HepG2 (cell line): ENCODE results near the gene HNF1B. TPM values are rescaled to one million over a fixed set of nuclear protein-coding genes. Genes with fewer than 3 reads are reported as not detected.

Experiments
- GABPB1 ChIP-seq: IDR thresholded peaks from 2 replicates; pipeline ENCODE4 v1.6.1; 2016; ENCODE audit warnings: mild to moderate bottlenecking, missing genetic modification reagents, moderate library complexity, missing compliant biosample characterization
- HDAC6 ChIP-seq: fragments of 200-600 bp; sonication (generic); IDR thresholded peaks from 2 replicates; pipeline ENCODE4 v1.7.0; 2017; ENCODE audit warnings: mild to moderate bottlenecking, antibody characterized with exemption, low read length, low read depth
- HIVEP1 ChIP-seq: sonication (generic); formaldehyde crosslinking; IDR thresholded peaks from 2 replicates; pipeline ENCODE4 v1.4.0; 2020; ENCODE audit warnings: mild to moderate bottlenecking, missing genetic modification reagents
- HNRNPL ChIP-seq: fragments of 200-400 bp; formaldehyde crosslinking; IDR thresholded peaks from 2 replicates; pipeline ENCODE4 v1.6.1; 2017; ENCODE audit warnings: mild to moderate bottlenecking, low read depth, low read length
- HOXA5 ChIP-seq: sonication (generic); formaldehyde crosslinking; IDR thresholded peaks from 2 replicates; pipeline ENCODE4 v1.4.0; 2020; ENCODE audit warnings: missing genetic modification reagents
- KAT7 ChIP-seq: IDR thresholded peaks from 2 replicates; pipeline ENCODE4 v1.6.1; 2018; ENCODE audit warnings: borderline replicate concordance, missing compliant biosample characterization
- MEIS1 ChIP-seq: sonication (generic); formaldehyde crosslinking; IDR thresholded peaks from 2 replicates; pipeline ENCODE4 v1.9.0; 2021; ENCODE audit warnings: mild to moderate bottlenecking, missing genetic modification reagents, moderate library complexity, borderline replicate concordance
- PHF21A ChIP-seq: sonication (generic); formaldehyde crosslinking; IDR thresholded peaks from 2 replicates; pipeline ENCODE4 v1.5.0; 2020; ENCODE audit warnings: mild to moderate bottlenecking, missing genetic modification reagents
- STAG1 ChIP-seq: sonication (generic); formaldehyde crosslinking; IDR thresholded peaks from 2 replicates; pipeline ENCODE4 v1.4.0; 2020; ENCODE audit warnings: missing genetic modification reagents
- XBP1 ChIP-seq: sonication (generic); formaldehyde crosslinking; IDR thresholded peaks from 2 replicates; pipeline ENCODE4 v1.5.0; 2020; ENCODE audit warnings: missing genetic modification reagents
- ZNF350 ChIP-seq: sonication (generic); formaldehyde crosslinking; IDR thresholded peaks from 2 replicates; pipeline ENCODE4 v1.4.0; 2020; ENCODE audit warnings: mild to moderate bottlenecking, low read depth, missing genetic modification reagents, borderline replicate concordance
- ZNF570 ChIP-seq: sonication (generic); formaldehyde crosslinking; IDR thresholded peaks from 2 replicates; pipeline ENCODE4 v1.4.0; 2020; ENCODE audit warnings: mild to moderate bottlenecking, missing genetic modification reagents, borderline replicate concordance
- ZNF614 ChIP-seq: IDR thresholded peaks from 2 replicates; pipeline ENCODE4 v1.6.1; 2018; ENCODE audit warnings: missing biosample characterization, missing genetic modification reagents, inconsistent platforms, borderline replicate concordance
- ZNF792 ChIP-seq: IDR thresholded peaks from 2 replicates; pipeline ENCODE4 v1.6.1; 2016
- ZSCAN9 ChIP-seq: IDR thresholded peaks from 2 replicates; pipeline ENCODE4 v1.6.1; 2016; ENCODE audit warnings: borderline replicate concordance
- polyA plus RNA-seq, 8 experiments: library from polyadenylated mRNA; depleted of rRNA in 3 of 8; stranded (reverse) in 7 of 8; unstranded in 1 of 8; fragments of >200 nt; fragmentation: Illumina TruSeq in 4 of 8; extraction: Trizol in 4 of 8; gene quantifications; 2 replicates each; pipeline versions ENCODE4 v1.2.1 to v1.2.3, GENCODE V29; 2011 to 2016; ENCODE audit warnings: low read depth in 4 of 8, missing spikeins in 1 of 8, mixed read lengths in 1 of 8; ENCODE audit not compliant: insufficient read depth in 1 of 8
- total RNA-seq, 5 experiments: library from RNA; depleted of rRNA; stranded (reverse); fragments of >200 nt; fragmentation: Illumina TruSeq; extraction: Trizol; gene quantifications; 2 replicates each; pipeline ENCODE4 v1.2.3, GENCODE V29; 2016; ENCODE audit warnings: low read depth in 1 of 5
- TF ChIP-seq, protein P1 (sequence below): sonication (generic); formaldehyde crosslinking; conservative IDR thresholded peaks from 2 replicates; pipeline ENCODE4 v1.8.0; 2022; ENCODE audit warnings: low read depth, missing genetic modification reagents
- TF ChIP-seq, protein P2 (sequence below): sonication (generic); formaldehyde crosslinking; IDR thresholded peaks from 2 replicates; pipeline ENCODE4 v1.9.0; 2021; ENCODE audit warnings: missing genetic modification reagents, borderline replicate concordance
- TF ChIP-seq, protein P3 (sequence below): sonication (generic); formaldehyde crosslinking; IDR thresholded peaks from 2 replicates; pipeline ENCODE4 v1.5.0; 2020; ENCODE audit warnings: mild to moderate bottlenecking, missing genetic modification reagents, moderate library complexity
- TF ChIP-seq, protein P4 (sequence below): sonication (generic); formaldehyde crosslinking; IDR thresholded peaks from 2 replicates; pipeline ENCODE4 v1.5.1; 2020; ENCODE audit warnings: mild to moderate bottlenecking, missing genetic modification reagents, moderate library complexity
- TF ChIP-seq, protein P5 (sequence below): sonication (generic); formaldehyde crosslinking; IDR thresholded peaks from 2 replicates; pipeline ENCODE4 v1.4.0; 2020; ENCODE audit warnings: missing genetic modification reagents

HNF1B gene
- total and polyA plus RNA-seq, 2 of the 13 experiments (the other 11 are each of a cell fraction or from before 2014, with no cell fraction given) = 1.9 to 5.3 TPM

DNA sequence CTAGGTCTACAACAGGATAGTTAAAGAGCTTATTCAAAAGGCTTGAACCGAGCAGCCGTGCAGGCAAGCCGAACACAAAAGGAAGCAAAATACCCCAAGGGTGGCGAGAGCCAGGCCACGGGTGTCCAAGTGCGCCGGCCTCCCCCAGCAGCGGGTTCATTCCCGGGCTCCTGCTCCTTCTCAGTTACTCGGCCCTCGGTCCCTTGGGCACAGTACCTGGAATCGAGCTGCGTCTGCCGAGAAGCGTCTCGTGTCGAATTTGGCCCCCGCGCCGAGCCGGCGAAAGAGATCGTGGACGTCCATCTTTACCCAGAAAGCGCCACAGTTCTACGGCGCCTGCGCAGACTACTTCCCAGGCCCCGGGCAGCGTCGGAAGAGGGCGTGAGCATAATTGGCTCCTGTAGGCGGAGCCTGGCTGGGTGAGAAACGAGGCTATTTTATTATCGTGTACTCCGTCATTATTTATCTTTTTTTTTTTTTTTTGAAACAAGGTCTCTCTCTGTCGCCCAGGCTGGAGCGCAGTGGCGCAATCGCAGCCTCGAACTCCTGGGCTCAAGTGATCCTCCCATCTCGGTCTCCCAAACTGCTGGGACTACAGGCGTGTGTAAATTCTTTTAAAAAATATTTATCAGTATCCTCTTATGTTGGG lies 101.6 kb downstream of the HNF1B start, which contains the start of gene DDX52 (continued):
- TF ChIP-seq, protein P1, sequence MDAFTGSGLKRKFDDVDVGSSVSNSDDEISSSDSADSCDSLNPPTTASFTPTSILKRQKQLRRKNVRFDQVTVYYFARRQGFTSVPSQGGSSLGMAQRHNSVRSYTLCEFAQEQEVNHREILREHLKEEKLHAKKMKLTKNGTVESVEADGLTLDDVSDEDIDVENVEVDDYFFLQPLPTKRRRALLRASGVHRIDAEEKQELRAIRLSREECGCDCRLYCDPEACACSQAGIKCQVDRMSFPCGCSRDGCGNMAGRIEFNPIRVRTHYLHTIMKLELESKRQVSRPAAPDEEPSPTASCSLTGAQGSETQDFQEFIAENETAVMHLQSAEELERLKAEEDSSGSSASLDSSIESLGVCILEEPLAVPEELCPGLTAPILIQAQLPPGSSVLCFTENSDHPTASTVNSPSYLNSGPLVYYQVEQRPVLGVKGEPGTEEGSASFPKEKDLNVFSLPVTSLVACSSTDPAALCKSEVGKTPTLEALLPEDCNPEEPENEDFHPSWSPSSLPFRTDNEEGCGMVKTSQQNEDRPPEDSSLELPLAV = no peak
- peak; percentile 77 for TF ChIP-seq ZNF792
- peak; percentile 41; the same call in 1 of the 2 replicates for TF ChIP-seq ZNF350 (CRISPR knock-in tag)
- no peak for TF ChIP-seq HDAC6
- 0 out of 2 replicates have a peak, but pooled peaks have one; percentile 9 for TF ChIP-seq STAG1 (CRISPR knock-in tag)
- peak; percentile 56 for TF ChIP-seq PHF21A (CRISPR knock-in tag)
- TF ChIP-seq HOXA5 (CRISPR knock-in tag) = 0 out of 2 replicates have a peak, but pooled peaks have one; percentile 27
- TF ChIP-seq, protein P2, sequence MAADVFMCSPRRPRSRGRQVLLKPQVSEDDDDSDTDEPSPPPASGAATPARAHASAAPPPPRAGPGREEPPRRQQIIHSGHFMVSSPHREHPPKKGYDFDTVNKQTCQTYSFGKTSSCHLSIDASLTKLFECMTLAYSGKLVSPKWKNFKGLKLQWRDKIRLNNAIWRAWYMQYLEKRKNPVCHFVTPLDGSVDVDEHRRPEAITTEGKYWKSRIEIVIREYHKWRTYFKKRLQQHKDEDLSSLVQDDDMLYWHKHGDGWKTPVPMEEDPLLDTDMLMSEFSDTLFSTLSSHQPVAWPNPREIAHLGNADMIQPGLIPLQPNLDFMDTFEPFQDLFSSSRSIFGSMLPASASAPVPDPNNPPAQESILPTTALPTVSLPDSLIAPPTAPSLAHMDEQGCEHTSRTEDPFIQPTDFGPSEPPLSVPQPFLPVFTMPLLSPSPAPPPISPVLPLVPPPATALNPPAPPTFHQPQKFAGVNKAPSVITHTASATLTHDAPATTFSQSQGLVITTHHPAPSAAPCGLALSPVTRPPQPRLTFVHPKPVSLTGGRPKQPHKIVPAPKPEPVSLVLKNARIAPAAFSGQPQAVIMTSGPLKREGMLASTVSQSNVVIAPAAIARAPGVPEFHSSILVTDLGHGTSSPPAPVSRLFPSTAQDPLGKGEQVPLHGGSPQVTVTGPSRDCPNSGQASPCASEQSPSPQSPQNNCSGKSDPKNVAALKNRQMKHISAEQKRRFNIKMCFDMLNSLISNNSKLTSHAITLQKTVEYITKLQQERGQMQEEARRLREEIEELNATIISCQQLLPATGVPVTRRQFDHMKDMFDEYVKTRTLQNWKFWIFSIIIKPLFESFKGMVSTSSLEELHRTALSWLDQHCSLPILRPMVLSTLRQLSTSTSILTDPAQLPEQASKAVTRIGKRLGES (CRISPR knock-in tag) = no peak
- TF ChIP-seq, protein P3, sequence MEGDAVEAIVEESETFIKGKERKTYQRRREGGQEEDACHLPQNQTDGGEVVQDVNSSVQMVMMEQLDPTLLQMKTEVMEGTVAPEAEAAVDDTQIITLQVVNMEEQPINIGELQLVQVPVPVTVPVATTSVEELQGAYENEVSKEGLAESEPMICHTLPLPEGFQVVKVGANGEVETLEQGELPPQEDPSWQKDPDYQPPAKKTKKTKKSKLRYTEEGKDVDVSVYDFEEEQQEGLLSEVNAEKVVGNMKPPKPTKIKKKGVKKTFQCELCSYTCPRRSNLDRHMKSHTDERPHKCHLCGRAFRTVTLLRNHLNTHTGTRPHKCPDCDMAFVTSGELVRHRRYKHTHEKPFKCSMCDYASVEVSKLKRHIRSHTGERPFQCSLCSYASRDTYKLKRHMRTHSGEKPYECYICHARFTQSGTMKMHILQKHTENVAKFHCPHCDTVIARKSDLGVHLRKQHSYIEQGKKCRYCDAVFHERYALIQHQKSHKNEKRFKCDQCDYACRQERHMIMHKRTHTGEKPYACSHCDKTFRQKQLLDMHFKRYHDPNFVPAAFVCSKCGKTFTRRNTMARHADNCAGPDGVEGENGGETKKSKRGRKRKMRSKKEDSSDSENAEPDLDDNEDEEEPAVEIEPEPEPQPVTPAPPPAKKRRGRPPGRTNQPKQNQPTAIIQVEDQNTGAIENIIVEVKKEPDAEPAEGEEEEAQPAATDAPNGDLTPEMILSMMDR = peak; percentile 45
- no peak for TF ChIP-seq ZNF570
- peak; percentile 42; the same call in 1 of the 2 replicates for TF ChIP-seq ZNF614 (CRISPR knock-in tag)
- no peak for TF ChIP-seq XBP1 (CRISPR knock-in tag)
- TF ChIP-seq ZSCAN9 (CRISPR knock-in tag) = no peak
- peak; percentile 52; the same call in 1 of the 2 replicates for TF ChIP-seq GABPB1 (CRISPR knock-in tag)
- TF ChIP-seq HIVEP1 = peak; percentile 75
- no peak for TF ChIP-seq MEIS1 (CRISPR knock-in tag)
- TF ChIP-seq HNRNPL = 0 out of 2 replicates have a peak, but pooled peaks have one; percentile 22
- peak; percentile 62; the same call in 1 of the 2 replicates for TF ChIP-seq KAT7 (CRISPR knock-in tag)
- TF ChIP-seq, protein P4, sequence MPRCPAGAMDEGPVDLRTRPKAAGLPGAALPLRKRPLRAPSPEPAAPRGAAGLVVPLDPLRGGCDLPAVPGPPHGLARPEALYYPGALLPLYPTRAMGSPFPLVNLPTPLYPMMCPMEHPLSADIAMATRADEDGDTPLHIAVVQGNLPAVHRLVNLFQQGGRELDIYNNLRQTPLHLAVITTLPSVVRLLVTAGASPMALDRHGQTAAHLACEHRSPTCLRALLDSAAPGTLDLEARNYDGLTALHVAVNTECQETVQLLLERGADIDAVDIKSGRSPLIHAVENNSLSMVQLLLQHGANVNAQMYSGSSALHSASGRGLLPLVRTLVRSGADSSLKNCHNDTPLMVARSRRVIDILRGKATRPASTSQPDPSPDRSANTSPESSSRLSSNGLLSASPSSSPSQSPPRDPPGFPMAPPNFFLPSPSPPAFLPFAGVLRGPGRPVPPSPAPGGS (CRISPR knock-in tag) = peak; percentile 70; the same call in 1 of the 2 replicates
- TF ChIP-seq, protein P5, sequence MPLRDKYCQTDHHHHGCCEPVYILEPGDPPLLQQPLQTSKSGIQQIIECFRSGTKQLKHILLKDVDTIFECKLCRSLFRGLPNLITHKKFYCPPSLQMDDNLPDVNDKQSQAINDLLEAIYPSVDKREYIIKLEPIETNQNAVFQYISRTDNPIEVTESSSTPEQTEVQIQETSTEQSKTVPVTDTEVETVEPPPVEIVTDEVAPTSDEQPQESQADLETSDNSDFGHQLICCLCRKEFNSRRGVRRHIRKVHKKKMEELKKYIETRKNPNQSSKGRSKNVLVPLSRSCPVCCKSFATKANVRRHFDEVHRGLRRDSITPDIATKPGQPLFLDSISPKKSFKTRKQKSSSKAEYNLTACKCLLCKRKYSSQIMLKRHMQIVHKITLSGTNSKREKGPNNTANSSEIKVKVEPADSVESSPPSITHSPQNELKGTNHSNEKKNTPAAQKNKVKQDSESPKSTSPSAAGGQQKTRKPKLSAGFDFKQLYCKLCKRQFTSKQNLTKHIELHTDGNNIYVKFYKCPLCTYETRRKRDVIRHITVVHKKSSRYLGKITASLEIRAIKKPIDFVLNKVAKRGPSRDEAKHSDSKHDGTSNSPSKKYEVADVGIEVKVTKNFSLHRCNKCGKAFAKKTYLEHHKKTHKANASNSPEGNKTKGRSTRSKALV (CRISPR knock-in tag) = no peak
